HG02970 (cell line): ENCODE data around the gene DNMT1.

Experiments
- ATAC-seq: cut with Tn5 transposase; IDR thresholded peaks from one replicate; pipeline ENCODE4 v1.9.1; 2021; ENCODE audit warnings: mild to moderate bottlenecking, moderate library complexity, moderate number of reproducible peaks; ENCODE audit not compliant: unreplicated experiment, low FRiP score

The DNMT1 gene

GRCh38 chr19:10143681-10144080 is 51.1 kb downstream of the DNMT1 start:
- no peak for ATAC-seq

GRCh38 chr19:10142701-10143375 is 51.9 kb downstream of the DNMT1 start:
- no peak for ATAC-seq

DNA sequence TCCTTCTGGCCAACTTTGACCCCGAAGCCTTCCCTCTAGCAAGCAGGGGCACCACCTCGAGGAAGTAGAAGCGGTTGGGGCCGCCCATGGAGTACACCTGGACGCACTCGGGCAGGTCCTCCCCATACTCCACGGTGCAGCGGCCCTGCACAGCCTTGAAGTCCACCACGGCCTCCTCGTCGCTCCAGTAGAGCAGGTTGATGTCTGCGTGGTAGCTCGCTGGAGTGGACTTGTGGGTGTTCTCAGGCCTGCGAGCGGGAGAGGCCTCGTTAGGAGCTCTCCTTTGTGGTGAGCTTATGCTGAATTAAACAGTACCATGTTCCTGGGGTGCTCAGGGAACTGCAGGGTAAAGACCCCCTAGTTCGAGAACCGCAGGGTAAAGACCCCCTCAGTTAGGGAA is 52.8 kb downstream of the DNMT1 start:
- ATAC-seq, result no peak

DNA sequence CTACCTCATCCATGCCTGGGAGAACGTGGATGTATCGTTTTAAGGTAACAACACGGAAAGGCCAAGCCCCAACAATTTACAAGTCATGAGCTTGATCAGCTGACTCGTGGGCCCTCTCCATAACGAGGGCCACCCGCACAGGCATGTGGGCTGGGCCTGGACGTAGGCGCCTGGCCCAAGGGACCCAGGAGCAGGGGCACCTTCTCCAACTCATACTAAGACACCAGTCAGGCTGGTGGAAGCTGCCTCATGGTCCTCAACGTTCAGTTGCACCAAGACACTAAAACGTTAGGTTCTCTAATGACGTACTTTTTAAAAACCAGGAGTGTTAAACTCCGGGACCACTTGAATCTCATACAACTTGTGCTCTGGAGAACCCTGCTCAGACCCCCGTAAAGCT is 53.3 kb downstream of the DNMT1 start:
- no peak for ATAC-seq

- ATAC-seq, result no peak
Observed at GRCh38 chr19:10139952-10140351, 54.8 kb downstream of the DNMT1 start.

DNA sequence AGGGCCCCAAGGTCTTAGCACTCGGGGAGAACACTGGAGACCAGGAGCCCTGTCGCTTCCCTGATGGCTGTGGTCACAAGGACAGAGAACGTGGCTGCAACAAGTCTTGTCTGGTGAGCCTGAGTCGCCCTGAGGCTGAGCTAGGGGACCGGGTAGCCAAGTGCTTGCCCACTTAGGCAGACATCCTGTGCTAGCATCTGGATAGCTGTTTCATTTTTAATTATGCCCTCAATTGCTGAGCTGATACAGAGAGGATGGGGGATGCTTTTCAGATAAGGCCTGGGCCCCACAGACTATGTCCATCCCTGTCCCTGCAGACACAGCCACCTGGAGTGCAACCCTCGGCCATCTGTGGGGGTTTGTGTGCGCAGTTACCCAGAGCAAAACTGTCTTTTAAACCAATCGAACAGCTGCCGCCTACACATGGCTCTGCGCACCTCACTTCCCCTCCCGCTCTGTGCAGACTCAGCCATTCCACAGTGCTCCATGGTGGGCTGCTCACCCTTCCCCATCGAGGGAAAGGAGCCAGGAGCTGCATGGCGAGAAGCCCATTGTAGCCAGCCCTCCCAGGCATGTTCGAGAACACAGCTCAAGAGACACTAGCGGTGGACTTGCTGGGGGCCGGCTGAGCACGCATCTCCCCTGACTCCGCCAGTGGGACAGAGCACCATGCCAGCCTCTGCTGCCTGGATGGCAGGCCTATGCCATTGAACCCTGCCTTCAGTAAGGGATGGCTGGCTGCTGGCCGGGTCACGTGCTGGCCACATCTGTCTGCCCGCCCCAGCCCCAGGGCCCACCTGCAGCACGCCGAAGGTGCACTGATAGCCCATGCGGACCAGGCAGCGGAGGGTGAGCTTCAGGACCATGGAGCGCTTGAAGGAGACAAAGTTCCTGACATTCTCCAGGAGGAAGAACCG is 55.6 kb downstream of the DNMT1 start:
- no peak for ATAC-seq

DNA sequence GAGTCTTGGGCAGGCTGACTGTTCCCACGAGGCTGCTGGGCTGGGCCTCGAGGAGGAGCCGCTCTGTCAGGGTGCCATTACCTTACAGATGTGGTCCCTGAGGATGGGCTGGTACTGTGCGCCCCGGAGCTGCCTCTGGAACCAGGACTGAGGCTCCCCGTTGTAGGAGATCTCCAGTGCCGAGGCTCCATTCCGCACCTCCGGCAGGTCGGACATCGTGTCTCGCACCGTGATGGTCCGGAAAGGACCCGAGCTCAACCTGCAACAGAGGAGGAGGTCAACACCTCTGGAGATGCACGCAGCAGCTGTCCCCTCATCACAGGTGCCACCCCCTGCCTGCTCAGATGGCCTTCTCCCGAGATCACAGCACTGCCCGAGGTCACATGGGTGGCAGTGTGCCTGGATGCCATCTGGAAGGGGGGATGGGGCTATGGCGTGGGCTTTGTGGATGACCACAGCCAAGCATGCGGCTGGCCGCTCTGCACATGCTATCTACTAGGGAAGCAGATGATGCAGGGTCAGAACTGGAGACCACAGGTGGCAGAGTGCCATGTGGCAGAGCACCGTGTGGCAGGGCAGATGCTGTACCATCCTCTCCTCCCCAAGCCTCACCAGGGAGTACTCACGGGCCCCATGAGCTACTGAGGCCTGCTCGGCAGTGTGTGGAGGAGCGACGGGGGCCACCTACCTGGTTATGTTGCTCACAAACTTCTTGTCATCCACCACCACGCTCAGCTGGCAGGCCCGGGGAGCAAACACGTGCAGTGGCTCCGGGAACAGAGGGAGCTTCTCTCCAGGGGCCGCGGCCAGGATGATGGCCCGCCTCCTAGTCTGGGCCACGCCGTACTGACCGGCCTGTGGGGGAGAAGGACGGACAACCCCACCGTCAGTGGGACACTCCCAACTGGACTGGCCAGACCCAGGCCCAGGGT is 56.7 kb downstream of the DNMT1 start:
- no peak for ATAC-seq

GRCh38 chr19:10136936-10137335 is 57.8 kb downstream of the DNMT1 start:
- ATAC-seq, result no peak

DNA sequence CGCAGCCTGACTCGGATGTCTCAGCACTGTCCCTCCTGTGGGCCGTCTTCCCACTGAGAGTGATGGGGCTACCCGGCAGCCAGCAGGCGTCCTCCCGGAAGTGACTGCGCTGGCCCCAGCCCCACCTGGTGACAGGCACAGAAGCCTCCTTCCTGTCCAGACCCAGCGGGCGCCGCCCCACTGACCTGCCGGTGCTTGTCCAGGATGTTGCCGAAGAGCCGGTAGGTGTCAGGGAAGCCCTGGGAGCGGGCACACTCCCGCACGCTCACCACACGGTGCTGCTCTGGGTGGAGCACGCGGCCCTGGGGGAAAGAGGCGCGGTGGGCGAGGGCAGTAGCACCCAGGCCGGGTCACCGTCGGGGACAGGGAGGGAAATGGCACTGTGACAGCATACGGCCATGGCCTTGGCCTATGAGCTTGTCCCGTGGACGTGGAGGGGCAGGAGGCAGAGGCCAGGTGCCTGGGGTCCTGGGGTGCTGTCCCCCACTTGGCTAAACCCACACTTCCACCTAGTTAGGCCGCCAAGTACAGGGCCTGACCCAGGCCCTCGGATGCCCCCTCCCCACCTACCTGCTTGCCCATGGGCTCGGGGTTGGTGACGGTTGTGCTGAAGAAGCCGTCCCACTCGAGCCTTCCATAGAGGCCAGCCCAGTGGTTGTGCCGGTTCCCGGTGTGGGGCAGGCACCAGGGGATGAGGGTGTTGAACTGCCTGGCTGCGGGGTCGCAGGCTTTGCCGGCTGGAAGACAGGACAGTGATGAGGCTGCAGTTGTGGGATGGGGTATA is 59.0 kb downstream of the DNMT1 start:
- no peak for ATAC-seq

GRCh38 chr19:10134040-10134439 is 60.7 kb downstream of the DNMT1 start:
- no peak for ATAC-seq

GRCh38 chr19:10133596-10133995 is 61.2 kb downstream of the DNMT1 start:
- no peak for ATAC-seq

DNA sequence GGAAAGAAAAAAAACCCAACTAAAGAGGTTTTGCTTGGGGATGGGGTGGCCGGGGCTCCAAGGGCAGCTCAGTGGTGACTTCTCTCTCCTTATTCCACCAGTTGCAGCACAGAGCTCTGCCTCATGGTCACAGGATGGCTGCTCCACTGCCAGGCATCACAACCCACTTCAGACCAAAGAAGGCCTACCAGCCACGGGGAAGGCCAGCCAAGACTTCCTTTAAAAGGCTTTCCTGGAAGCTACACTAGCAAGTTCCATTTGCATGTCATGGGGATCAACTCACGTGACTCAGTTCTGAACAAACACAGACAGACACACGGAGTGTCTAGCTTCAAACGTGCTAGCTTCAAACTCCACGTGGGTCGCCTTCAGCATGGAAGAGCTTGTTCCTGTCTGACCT is 61.8 kb downstream of the DNMT1 start:
- no peak for ATAC-seq

- ATAC-seq, result no peak
Observed at GRCh38 chr19:10126213-10126639, 68.5 kb downstream of the DNMT1 start.

- ATAC-seq, result no peak
Observed at GRCh38 chr19:10124429-10124828, 70.3 kb downstream of the DNMT1 start.

DNA sequence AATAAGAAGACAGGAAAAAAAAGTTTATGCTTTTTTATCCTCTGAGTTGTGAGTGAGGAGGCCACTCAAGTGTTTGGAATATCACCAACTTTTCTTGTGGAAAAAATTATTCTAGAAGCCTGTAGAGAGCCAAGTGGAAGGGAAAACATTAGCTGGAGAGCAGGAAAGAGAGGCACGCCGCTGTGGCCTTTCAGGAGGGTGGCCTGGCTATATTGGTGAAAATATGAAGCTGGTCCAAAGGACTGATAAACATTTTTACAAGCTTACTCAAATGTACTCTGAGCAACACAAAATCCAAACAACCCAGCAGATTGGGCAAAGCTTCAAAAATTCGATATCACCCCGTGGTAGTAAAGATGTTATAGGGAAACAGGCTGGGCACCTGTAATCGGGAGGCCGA is 72.7 kb downstream of the DNMT1 start:
- ATAC-seq, result no peak

- ATAC-seq, result no peak
Observed at GRCh38 chr19:10120538-10121189, 74.1 kb downstream of the DNMT1 start.

DNA sequence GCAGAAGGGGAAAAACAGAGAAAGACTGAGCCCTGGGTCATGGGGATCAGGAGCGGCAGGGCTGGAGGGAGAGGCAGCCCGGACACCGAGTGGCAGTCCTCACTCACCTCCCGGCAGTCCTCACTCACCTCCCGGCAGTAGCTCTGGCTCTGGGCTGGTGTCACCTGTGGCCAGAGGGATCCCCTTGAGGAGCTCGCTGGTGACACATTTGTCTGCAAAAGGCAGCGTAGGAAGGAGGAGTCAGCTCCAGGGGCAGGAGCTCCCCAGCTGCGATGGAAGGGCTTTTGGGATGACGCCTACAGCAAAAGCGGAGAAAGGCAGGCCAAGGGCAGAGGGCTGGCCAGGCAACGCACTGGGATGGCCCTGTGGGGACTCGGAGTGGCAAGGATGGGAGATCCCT is 75.8 kb downstream of the DNMT1 start:
- no peak for ATAC-seq

DNA sequence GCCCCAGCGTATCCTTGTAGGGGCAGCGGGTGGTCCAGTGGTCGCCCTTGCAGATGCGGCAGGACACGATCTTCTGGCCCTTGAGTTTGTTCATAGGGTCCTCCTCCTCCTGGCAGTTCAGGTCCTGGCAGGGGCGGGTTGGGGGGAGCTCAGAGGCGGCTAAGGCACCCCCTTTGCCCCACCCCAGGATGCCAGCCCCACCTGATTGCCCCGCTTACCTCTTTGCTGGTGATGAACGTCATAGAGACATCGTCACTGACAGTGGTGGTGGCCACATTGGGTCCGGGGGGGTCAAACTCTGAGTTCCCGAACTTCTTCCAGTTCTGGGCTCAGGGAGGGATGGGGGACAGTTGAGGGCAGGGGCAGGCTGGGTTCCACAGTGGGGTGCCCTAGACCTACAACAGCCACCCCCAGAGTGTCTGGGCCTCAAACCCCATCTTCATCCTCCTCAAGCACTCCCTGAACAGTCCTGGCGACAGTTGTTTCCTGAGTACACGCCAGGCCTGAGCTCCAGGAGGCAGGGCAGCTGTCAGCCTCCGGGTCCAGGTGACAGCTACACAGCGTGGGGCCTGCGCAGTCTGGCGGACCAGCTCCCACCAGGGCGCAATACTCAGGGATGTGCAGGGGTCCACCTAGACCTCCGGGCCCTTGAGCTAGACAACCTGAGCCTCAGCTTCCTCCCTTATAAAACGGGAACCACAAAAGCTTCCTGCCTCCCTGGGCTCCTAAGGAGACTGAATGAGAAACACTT is 77.7 kb downstream of the DNMT1 start:
- ATAC-seq, result no peak
